ENCODE data around the gene TACR1.

The TACR1 gene

DNA sequence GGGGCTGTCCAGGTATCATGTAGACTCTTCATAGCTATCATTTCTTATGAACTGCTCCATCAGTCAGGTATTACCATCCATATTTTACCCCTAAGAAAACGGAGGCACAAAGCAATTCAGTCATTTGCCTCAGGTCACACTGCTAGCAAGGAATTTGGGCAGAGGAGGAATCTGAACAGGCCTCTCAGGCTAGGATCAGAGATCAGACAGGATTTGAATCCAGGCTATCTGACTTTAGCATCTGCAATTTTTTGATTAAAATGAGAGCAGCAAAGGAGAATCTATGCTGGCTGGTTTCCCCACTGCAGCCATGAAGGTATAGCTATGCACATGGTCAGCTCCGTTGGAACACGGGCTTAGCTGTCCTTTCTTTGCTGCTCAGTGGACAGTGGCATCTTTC, 60.1 kb downstream of the TACR1 start:
- no peak for DNase-seq

DNA sequence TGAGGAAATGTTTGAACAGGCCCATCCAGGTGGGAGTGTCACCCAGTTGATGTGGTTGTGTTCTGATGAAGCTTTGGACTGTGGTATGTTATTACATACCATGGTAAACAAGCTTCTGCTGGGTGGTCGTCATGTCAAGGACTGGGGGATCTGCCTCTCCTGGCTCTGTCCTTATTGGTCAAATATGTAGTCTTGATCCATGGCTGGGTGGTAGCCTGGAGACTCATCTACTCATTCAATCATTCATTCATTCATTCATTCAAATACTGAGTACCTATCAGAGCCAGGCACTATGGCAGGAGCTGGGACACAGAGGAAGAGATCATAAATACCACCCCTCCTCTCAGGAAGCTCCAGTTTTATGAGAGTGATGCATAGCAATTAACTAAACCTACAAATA, 60.8 kb downstream of the TACR1 start:
- no peak for DNase-seq

DNA sequence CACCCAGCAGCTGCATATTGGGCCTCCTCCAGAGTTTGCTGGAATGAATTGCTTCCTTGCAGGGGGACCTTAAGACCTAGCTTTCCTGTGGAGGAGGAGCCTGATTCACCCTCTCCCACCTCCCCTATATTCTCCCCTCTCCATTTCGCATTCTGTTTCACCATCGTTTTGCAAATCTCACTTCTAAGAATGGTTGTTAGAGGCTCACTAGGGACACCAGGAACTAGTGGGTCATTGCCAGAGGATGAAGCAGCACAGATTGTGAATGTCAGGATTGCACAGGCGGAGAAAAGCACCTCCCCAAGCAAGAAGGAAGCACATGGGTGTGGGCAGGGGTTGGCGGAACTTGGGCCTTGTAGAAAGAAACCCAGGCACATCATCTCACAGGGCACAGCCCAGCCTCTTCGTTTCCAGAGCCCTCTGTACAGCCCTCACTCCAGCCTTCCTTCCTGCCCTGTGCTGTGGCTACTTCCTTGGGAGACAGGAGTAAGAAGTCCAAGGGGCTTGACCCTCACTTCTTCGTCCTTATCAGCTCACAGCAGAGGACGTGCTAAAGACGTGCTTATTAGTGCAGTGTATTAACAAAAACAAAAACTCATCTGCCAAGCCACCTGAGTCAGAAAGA, 63.4 kb downstream of the TACR1 start:
- no peak for DNase-seq

DNA sequence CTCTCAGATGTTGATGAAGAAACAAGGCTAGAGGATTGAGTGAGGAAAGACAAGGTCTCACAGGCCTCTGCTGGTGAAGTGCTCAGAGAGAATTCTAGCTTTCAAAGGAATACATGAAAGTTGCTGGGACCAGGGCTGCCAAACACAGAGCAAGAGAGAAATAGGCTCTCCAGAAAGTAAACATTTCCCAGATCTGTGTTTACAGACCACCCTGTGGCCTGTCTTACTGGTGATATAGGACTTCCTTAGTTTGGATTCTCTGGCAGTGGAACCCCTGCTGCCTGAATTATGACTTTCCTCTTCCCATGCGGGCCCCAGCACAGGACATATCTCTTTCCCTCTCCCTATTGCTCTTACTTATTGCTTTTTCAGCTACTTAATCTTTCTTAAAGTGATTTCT, 64.5 kb downstream of the TACR1 start:
- no peak for DNase-seq

DNA sequence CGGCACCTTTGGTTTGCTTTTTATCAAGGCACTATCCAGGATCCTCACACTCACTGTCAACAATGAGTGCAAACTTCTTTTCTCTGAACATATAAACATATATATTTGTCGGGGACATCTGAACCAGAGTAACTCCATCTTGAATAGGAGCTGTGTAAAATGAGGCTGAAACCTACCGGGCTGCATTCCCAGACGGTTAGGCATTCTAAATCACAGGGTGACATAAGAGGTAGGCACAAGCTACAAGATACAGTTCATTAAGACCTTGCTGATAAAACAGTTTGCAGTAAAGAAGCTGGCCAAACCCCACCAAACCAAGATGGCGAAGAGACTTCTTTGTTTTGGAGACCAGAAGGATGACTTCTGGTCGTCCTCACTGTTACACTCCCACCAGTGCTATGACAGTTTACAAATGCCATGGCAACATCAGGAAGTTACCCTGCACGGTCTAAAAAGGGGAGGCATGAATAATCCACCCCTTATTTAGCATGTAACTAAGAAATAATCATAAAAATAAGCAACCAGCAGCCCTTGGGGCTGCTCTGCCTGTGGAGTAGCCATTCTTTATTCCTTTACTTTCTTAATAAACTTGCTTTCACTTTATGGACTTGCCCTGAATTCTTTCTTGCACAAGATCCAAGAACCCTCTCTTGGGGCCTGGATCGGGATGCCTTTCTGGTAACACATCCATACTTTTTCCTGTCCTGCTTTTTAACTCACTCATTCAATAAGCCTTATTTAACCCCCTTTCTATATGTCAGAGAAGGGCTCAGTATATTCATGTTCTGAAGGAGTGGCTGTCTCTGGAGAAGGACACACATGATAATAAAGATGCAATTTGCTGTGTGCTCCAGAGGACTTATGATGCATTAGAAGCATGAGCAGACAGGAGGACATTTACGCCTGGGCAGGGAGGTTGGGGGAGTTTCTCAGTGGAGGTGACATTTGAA, 65.4 kb downstream of the TACR1 start:
- DNase-seq = no peak

DNA sequence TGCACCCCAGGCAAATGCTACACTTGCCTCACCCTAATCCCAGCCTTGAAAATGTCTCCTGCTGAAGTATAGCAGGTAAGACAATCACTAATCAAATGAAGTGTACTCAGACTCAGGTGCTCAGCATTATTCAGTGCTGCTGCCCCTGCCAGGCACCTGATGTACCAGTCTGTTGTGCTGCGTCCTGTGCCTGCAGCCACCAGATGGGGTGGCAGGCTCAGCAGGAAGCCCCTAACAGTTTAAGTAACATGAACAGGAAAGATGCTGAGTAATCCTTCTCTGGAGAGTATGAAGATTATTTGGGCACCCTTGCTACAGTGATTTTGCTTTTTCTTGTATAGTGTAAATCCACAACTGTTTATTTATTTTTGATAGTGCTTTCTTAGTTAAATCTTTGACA, 69.1 kb downstream of the TACR1 start:
- DNase-seq = peak; percentile 38

DNA sequence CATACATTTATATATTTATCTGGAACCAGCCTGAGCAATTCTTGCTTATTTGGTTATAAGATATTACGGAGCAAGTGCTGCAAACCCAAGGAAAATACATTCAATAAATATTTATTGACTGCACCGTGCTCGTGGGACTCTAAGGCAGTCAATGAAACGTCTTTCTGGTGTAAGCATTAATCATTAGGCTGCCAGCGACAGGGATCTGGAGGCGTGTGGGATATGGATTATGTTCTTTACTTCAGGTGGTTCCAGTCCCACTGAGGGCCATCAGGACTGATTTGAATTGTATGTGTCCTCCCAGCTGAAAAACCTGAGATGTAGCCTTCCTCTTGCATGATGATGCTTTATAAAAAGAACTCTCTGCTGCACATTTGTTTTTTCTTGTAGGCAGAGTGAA, 75.4 kb downstream of the TACR1 start:
- DNase-seq = no peak

DNA sequence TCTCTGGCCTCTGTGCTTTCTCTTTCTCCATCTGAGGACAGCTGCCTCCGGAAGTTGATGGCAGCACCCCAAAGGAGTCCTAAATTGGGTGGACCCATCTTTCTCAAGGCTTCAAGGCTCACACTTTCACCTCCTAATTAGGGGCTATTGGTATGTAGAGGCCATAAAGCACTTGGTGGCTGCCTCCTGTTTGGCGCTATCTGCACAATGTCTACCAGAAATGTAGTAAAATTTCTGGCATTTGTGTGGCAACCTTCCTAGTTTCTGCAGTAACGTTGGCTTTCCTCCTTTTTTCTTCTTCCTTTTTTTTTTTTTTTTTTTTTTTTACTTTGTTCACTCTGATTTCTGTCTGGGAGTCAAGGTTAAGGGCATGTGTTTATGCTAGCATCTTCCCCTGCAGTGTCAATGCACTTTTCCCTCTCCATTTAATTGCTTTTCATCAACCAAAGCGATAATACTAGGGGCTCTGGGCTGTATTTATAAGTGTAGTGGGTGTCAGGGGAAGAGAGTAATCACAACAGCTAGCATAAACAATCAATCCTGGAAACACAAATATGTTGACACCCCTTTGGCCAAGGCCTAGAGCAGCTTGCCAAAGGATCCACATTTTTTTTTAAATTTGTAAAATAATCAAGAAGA, 86.0 kb downstream of the TACR1 start:
- DNase-seq = no peak

DNA sequence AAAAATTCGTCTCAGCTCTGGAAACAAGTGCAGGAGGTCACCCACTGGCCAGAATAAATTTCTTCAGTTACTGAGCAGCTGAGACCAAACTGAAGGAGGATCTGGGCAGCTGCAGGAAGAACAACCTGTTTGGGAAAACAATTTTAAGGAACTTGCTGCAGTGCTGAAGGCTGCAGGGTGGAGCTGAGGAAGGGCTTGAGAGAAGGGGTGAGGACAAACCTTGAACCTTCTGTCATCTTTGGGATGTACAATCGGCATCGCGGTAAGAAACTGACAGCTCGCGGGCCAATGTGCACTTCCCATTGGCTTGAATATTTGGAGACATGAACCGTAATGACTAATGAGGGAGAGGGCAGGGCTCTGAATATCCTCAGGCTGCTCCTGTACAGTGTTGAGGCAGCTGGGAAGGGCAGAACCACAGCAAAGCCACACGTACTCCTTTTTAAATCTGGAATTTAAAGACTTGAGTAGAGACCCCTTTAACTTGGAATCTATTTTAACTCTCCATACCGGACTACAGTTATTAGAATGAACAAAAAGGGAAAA, 90.3 kb downstream of the TACR1 start:
- no peak for DNase-seq

DNA sequence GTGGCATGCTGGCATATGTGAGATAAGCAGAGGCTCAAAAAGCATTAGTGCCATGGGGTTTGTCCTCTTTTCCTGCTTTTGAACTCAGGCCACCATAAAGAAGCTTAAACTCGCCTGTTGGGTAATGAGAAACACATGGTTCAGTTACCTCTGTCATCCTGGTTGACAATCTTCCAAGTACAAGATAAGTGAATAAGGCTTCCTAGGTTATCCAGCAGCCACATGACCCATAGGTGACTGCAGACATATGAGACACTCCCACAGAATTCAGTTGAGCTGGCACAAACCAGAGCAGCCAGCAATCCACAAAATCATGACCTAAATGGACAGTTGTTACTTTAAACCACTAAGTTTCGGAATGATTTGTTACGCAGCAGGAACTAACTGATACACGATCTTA, 97.3 kb downstream of the TACR1 start:
- no peak for DNase-seq

DNA sequence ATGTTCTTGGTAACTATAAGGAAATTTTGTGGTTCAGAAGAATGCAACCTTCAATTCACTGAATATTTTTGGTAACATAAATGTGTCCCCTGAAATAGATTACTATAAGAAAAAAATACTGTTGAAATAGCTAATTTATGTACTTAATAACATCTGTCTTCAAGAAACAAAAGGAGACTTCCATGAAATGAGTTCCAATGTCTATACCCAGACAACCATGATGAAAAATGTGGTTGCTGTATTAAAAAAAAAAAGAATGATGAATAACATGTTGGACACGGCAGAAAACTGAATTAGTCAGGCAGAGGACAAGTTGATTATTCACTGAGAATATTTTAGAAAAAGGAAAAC, 98.5 kb downstream of the TACR1 start:
- no peak for DNase-seq

DNA sequence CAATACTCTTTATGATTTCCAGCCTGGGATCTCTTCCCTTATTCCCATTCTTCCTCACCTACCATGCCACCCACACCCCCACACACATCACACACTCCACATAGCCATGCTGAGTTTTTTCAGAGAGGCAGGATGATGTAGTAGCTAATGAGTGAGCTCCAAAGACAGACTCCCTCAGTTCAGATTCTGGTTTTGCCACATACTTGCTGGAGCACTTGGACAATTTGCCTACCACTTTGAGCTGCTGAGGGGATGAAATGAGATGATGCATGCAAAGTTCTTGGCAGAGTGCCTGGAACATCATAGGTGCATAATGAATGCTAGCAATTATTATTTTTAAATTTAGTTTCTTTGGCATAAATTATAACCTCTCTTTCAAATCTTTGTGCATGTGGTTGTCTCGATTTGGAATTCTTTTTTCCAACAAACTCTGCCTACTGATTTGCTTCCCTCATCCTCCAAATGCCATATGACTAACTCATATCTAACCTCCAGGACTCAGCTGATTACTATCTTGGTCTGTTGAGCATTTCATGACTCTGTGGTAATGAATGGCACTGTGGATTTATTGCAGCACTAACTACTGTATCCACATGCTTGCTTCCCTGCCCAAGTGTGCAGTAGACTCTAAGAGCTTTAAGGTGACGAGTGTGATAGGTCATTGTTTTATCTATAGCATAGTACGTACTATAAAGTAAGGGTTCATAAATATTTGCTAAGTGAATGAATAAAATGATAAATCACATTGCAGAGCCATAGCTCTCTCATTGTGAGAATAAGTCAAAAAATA, 99.1 kb downstream of the TACR1 start:
- DNase-seq = peak; percentile 77

DNA sequence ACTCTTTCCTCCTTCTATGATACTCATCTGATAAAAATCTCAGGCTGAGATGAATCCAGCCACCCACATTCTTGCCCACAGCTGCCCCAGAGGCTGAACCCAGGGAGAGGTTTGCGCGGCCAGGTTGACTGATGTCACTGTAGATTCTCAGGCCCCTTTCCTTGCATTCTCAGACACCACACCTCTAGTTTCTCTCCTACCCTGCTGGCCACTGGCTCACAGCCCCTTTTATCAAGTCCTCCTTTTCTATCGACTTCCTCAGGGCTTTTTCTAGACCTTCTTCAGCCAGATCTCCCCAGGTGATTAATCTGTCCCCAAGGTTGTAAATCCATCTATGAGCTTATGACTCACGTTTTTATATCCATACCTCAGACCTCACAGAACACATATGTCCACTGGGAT, 99.8 kb downstream of the TACR1 start:
- DNase-seq = no peak

DNA sequence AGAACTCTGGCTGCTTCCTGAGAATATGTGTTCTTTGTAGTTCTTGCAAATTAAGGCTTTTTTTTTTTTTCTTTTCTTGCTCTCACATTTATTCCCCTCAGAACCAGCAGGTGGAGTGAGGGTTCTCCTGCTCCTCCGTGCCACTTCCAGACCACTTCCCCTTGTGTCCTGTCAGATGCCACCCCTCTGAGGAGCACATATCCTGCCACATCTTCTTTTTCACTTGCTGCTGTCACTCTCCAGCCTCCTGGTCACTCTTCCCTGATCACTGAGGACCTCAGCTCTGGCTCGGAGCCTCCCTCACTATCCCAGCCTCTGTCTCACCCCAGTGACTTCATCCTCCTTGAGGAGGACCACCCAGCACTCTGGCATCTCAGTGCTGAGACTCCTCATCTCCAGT, 100.5 kb downstream of the TACR1 start:
- no peak for DNase-seq

DNA sequence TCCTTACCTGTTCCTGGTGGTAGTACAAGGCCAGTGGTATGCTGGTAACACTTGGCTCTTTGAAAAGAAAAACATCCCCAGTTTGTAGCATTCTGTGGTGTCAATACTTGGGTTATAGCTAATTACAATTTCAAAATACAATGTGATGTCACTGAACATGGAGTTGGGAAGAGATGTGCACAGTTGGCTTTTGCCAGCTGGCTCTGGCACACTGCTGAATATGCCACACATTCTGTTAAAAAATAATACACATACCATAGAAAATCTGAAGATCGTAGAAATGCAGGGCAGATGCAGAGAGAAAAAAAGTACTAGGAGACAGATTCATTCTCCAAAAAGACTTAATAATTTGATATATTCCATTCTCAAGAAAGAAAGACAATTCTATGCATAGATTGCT, 101.5 kb downstream of the TACR1 start:
- no peak for DNase-seq

DNA sequence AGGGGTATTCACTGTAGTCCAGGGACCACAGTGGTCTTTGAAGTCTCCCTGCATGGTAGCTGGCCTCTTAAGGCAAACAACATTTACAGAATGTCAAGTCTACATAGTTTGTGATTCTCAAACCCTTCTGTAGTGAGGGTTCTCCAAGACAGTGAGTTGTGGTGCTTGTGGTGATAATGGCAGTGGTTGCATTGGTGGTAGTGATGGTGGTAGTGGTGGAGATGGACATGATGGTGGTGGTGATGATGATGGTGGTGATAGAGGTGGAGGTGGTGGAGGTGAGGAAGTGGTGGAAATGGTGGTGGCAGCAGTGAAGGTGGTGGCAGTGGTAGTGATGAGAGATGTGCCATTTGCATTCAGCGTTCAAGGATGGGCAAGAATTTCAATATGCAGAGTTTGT, 104.9 kb downstream of the TACR1 start:
- no peak for DNase-seq

DNA sequence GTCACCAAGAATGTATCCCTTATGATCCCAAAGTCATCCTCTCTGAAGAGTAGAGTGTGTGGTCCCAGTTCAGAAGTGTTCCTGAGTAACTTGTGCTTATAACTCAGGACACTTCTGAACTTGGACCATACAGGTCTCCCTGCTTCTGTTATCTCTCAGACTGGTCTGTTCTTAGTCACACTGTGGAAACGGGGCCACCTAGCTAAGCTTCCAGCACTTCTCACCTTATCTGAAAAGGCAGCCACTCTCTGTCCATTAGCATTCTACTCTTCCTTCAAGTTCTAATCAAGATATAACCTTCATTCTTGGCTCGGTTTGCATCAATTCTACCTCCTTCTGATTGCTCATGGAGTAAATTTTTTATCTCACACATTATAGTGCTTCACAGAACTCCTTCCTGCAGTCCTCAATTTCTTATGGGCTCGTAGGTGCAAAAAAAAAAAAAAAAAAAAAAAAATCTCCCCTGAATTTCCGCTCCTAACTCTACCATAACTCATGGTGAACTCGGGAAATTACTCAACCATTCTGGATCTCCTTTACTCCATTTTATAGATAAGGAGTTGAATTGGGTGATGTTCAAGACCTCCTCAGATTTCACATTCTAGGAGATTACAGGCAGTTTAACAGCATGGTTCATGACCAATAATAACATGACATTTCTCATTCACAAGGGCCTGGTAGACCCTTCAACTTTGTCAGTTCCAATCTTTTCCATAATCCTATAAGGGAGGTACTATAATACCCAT, 108.4 kb downstream of the TACR1 start:
- no peak for DNase-seq

DNA sequence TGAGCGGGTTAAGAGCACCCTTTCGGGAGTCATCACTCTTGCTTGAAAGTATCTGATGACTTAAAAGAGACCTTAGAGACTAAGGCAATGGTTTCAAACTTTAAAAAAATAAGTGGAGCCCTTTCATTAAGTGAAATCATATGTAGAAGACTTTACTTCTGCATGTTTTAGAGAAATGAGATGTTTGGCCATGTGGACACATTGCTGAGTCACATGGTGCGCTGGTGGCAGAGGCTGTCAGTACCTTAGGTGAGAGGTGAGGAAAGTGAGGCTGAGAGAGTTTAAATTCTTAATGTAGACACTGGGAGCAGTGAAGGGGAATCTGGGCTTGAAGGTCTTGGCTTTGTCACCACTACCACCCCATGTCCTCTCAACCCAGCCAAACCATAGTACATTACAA, 109.8 kb downstream of the TACR1 start:
- no peak for DNase-seq

DNA sequence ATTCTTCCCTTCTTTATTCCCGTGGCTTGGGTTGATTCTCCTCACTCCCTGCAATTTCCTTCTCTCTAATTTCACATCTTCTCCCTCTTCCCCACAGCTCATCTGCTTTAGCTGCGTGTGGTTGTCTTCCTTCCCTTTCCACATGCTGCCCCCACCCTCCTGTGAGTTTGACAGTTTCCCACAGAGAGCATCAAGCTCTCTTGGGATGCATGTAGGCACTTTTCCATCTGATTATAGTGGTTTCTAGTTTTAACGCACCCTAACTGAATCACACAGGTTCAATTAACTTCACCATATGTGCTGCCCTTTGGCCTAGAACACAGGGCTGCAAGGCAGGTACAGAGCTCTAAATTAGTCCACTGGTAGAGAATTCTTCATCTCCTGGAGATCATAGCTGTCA, 110.5 kb downstream of the TACR1 start:
- no peak for DNase-seq

DNA sequence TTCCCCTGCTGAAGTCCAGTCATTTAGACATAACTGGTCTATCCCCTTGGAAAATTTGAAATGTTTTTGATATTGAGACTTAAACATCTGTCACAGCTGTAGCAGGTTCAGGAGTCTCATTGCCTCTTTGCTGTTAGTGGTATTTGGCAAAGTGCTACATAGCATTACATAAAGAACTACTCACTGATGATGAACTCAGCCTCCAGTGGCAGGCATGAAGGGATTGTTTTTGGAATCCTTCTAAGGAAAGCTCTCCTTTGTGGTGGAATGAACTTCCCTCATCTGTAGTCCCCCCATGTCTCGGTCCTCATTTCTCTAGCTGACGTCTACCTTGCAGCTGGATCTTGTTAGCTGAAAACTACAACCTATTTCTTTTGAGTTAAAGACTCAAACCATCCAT, 111.6 kb downstream of the TACR1 start:
- DNase-seq = no peak

DNA sequence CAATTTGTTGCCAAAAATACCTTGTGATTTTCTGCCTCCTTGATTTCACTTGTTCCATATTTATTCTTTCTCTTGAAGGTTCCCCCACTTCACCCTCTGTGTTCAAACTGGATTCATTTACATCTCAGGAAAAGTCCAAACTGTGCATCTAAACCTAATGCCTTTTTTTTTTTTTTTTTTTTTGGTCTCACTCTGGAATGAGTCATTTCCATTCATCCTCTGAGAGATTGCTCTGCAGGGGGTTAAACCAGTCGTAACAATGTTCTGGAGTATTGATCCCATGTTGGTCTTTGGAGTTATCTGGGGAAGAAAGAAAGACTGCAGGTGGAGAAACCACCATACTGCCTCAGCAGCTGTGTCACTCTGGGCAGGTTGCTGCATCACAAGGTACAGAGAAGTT, 119.7 kb downstream of the TACR1 start:
- DNase-seq = peak; percentile 52

DNA sequence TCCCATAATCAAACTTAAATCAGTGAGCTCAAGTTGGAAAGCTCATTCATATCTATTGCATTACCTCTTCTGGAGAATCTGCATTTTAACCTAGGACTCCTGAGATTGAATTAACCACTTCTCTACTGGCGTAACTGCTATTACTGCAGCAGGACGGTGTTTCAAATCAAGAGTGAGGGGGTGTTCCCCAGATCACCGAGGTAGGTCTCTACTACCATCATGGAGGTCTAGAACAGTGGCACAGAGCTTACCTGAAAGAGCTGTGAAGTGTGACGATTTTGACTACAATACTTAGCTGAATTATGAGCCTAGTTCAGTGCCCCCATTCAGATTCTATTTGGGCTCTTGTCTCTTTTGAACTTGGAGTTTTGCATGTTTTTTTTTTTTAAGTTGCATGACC, 121.4 kb downstream of the TACR1 start:
- DNase-seq = no peak

Measured in NCI-H345 (cell line).